Stimulated activated CD8-positive, alpha-beta memory T cell treated with anti-CD3 and anti-CD28 coated beads, Interleukin-4, amount 100 ng/mL, for 1 hour (primary cell): Measurements from ENCODE around the gene KBTBD13.
"Not testable (repeated sequence)": the region's sequence is repeated elsewhere in the genome, so short reads cannot be mapped to it uniquely, and the experiment has no call there.

Experiments used
- DNase-seq, 2 donors: peaks; one replicate each; pipeline ENCODE4 v3.0.0-alpha.2; 2020; ENCODE audit warnings: low read depth in 2 of 2, low spot score in 1 of 2

Gene KBTBD13

DNA sequence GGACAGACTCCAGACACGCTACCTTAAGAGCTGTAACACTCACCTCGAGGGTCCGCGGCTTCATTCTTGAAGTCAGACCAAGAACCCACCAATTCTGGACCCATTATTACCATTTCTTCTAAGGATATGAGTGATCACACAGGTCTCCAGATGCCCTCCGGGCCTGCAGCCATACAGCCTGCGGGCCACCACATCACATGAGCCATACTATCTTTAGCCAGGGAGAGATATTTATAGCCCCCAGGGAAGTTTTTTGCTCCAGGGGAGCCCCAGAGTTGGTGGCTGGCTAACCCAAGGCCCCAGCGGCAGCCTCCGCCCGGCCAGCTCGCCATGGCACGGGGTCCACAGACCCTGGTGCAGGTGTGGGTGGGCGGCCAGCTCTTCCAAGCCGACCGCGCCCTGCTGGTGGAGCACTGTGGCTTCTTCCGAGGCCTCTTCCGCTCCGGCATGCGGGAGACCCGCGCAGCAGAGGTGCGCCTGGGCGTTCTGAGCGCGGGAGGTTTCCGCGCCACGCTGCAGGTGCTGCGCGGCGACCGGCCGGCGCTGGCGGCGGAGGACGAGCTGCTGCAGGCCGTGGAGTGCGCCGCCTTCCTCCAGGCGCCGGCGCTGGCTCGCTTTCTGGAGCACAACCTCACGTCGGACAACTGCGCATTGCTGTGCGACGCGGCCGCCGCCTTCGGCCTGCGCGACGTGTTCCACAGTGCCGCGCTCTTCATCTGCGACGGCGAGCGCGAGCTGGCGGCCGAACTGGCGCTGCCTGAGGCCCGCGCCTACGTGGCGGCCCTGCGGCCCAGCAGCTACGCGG, at the start of gene KBTBD13:
KBTBD13 (plus strand) TSS at position 261 of the 805 bp plus-strand sequence; CDS start at position 331, 70 bp downstream.
- no peak for DNase-seq

DNA sequence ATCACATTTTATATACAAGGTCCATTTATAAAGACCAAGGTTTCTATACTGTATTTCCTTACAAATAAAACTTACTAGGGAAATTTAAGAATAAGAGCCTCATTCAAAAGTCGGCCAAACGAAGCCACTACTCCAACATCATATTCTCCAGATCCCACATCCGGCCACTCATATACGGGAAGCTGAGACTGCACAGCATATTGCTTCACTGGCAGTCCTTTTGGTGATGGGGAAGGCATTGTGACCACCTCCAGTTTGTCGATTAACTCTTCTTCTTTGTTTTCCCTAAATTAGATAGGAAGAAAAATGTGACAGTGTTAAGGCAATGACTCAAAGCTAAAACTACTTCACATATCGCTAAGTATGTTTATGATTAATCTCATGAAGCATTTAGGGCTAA, 49.8 kb upstream of the KBTBD13 start:
- DNase-seq: no peak

DNA sequence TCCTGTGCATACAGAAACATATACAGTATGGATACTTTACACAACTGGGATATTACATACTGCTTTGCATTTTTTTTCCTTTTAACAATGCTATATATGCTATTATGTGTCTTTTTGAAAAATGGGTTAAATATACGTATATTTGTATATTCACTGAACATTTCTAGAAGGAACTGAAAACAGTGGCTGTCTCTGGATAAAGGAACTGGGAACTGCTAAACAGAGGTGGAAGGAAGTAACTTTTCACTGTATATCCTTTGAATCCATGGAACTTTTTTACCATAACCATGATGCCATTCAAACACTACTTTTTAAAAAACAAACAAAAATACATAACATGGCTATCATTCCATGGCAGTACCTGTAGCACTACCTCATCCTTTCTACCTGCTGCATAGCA, 49.0 kb upstream of the KBTBD13 start:
- DNase-seq: no peak

DNA sequence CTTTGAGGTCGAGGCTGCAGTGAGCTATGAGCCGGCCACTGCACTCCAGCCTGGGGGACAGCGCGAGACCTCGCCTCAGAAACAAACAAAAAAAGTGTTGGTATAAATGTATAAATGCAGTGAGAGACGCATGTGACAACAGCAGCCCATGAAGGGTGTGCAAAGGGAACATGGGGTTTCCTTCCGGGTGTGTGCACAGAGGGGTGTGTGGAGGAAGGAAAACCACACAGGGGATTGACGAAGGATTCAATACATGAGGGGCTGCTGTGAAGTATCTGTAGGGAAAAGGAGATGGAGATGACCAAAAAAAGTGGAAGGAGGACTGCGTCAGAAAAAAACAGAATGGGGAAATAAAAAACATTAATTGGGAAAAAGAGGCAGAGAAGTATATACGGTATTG, 48.2 kb upstream of the KBTBD13 start:
- DNase-seq: no peak

DNA sequence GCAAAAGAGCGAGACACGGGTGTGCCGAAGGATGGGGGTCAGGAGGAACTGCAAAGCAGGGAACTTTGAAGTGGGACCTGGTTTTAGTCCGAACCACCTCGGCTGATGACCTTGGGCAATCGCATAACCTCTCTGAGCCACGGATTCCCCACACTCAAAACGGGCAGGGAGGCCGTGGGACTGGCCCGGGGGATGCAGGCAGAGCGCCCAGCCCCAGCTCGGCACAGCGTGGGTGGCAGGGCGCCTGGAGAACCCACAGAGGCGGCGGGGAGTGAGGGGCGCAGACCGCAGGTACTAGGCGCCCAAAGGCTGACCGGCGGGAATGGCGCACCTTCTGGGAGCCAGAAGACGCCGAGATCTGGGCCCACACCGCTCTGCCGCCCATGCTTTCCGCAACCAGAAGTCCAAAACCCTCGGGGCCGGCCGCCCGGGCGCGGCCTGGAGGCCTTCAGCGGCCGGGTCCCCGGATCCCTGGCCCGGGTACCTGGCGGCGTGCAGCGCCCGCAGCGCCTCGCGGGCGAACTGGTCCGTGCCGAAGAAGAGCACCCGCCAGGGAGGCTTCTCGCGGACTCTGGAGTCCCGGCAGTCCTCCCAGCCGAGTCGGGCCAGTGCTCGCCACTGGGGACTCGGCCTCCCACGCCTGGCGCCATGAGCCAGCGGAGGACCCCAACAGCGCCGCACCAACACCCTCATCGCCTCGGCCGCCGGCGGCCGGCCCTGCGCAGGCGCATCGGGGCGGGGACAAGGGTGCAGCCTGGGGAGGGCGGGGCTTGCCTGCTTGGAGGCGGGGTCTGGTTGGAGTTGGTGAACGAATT, 47.4 kb upstream of the KBTBD13 start, which contains the start of gene MTFMT:
MTFMT (minus strand) TSS at position 719 of the 815 bp plus-strand sequence; CDS start at position 693, 26 bp downstream.
- DNase-seq: peak; percentile 86 to 92

DNA sequence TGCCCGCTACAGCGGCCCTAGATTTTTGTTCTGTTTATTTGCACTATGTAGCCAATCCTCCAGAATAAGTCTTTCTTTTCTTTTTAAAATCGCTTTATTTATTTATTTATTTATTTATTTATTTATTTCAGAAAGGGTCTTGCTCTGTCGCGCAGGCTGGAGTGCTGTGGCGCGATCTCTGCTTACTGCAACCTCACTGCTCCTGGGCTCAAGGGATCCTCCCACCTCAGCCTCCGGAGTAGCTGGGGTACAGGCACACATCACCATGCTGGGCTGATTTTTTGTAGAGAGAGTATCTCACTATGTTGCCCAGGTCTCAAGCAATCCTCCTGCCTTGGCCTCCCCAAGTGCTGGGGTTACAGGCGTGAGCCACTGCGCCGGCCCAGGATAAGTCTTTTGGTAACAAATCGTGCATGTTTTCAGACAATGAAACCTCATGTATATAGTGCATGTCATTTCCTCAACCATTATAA, 46.8 kb upstream of the KBTBD13 start:
- no peak for DNase-seq

DNA sequence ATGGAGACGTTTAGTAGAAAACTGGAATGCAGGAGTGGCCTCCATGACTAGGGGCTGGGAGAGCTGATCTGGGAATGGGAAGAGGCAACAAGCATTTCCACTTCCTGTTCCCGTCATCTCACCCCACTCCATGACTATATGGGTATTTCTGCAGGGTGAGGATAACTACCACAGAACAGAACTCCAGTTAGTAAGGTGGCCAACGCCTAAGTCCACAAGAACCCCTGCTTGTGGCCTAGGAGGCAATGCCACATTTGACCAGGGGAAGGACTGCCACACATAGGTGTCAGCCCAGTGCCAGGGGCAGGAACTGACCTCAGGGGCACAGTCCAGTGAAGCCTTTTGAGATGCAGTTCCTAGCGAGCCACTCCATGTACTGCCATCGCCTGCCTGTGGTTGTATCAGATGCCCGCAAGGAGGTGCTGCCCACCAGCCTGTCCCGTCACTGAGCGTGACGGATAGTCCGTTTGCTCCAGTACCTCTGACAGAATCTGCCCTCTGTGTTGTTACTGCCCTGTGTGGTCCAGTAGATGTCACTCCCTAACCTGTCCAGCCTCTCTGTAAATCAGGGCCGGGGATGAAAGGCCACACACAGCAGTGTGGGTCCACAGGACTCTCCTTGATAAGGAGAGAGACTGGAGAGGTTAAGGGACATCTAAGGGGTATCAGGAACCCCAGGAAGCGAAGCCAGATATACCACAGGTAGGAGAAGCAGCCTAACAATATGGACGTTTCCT, 43.6 kb upstream of the KBTBD13 start:
- DNase-seq: no peak

DNA sequence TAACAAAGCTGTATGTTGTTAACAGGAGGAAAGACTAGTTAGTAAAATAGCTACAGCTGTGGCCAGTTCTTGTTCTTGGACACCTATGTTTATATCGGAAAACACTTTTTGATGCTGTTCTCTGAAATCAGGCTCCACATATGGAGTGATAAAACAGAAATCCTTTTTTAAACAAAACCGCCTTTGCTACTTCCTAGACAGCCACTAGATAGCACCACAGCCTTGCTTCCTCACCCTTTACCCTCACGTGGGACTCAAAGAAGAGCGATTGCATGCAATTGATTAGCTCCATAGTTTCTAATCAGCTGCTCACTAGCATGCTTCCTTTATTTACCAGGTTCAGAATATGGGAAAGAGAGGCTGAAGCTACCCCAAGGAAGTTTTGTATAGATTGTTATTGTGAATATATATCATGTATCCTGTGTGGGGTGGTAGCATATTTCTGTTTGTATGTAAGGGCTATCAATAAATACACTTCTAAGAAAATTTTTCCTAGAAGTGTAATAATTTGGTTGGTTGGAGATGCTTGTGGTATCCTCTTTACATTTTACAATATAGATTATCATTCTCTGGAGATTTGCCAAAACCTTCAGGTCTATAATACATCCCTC, 42.8 kb upstream of the KBTBD13 start:
- no peak for DNase-seq

DNA sequence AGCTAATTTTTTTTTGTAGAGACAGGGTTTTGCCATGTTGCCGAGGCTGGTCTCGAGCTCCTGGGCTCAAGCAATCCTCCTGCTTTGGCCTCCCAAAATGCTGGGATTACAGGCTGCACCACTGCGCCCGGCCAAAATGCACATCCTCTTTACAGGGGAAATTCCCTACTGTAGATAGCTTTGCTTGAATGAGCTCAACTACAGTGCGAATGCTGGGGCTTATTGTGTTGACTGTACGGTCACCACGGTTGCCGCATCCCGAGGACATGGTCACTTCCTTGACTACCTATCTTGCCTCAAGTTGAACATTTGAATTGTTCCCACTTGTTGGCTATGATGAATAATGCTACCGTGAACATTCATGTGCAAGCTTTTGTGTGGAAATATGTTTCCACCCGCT, 41.8 kb upstream of the KBTBD13 start:
- no peak for DNase-seq

DNA sequence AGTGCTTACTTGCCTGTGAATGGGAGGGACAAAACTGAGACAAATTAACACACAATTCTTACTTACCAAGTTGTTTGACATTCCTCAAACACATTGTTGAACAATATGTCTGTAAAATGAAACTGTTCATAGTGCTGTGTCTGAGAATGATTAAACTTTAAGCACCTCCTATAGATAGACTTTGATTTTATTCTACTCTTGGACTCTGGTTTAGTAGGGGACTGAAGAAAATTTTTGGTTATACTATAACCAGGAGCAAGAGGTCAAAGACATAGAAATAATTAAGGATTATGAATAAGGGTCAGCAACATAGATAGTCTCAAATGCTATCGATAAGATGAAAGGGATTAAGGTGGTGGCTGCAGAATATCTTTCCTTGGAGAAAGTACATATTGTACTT, 39.2 kb upstream of the KBTBD13 start:
- DNase-seq: no peak

DNA sequence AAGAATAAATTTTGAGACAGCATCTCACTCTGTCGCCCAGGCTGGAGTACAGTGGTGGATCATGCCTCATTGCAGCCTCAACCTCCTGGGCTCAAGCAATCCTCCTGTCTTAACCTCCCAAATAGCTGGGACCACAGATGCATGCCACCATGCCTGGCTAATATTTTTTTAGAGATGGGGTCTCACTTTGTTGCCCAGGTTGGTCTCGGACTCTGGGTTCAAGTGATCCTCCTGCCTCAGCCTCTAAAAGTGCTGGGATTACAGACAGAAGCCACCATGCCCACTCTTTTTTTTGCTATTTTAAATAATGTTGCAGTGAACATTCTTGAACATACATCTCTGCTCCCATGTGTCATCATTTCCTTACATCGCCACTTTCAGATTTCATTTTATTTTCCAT, 38.1 kb upstream of the KBTBD13 start:
- DNase-seq: no peak

DNA sequence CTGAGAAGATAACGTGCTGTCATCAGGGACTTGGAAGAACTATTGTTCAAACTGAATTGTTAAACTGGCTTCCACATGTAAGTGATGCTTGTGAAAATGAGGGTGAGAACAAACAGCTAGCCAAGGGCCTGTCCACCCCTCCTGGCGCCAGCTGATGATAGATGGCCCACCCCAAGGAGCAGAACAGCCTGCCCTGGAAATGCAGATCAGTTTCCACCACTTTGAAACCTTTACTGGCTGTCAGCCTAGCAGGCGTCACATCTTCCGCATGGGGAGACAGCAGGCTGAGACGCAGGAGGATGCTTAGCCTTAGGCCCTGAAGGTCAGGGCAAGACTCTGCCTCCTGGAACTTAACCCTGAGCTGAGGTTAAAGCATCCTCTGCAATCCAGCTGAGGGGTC, 37.7 kb upstream of the KBTBD13 start:
- DNase-seq: no peak

DNA sequence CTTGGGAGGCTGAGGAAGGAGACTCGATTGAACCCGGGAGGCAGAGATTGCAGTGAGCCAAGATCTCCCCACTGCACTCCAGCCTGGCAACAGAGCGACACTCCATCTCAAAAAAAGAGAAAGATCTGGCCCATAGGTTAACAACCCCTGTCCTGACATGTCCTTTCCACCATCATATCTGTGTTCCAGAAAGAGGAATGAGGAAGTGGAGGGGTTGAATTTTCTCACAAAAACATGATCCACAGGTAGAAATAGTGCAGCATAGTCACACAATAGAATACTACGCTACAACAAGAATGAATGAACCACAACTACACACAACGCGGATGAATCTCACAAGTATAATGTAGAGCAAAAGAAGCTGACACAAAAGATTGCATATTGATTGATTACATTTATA, 36.1 kb upstream of the KBTBD13 start:
- no peak for DNase-seq

DNA sequence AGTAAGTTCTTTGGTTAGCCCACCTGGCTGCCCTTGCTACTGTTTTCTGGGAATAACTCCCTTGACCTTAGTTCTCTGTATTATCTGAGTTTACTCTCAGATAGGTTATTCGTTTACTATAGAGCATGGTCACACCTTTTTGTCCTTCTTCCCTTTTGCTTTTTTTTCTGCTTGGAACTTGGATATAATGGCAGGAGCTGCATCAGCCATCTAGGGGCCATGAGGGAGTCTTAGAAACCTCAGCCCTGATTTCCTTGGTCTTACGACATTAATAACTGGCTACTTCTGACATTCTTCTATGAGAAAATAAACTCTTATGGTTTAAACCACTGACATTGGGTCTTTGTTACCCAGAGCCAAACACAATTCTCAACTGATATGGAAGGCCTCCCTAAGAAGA, 34.8 kb upstream of the KBTBD13 start:
- no peak for DNase-seq

DNA sequence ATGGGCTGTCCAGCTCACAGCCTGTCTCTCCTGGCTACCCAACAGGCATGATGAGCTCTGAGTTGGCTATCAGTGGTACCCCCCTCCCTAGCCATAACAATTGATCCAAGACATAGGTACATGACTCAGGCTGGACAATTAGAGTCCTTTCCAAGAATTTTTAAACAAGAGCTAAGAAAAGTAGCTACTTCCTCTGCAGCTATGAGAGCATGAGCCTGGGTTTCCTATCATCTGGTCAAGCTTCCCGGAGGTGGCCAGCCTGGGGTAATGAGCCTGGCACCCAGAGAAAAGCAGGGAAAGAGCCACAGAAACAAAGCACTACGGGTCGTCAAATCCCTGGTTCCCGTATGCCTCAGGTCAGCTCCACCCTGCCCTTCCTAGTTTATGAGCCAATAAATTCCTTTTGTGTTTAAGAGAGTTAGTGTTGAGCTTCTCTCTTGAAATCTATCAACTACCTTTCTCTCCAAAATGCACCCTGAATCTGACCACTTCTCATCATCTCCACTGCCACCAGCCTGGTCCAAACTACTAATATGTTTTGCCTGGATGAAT, 33.7 kb upstream of the KBTBD13 start:
- no peak for DNase-seq

DNA sequence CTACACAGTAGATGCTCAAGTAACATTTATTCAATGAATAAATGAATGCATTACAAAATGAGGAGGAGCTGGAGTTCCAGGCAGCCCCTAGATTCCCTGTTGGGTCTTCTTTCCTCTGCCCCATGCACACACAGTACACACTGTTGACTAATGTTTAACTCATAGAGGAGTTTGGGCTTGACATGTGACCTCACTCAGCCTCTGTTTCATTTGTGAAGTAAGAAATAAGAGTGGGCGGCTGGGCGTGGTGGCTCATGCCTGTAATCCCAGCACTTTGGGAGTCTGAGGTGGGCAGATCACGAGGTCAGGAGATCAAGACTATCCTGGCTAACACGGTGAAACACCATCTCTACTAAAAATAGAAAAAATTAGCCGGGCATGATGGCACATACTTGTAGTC, 32.3 kb upstream of the KBTBD13 start:
- DNase-seq: not testable (repeated sequence)

DNA sequence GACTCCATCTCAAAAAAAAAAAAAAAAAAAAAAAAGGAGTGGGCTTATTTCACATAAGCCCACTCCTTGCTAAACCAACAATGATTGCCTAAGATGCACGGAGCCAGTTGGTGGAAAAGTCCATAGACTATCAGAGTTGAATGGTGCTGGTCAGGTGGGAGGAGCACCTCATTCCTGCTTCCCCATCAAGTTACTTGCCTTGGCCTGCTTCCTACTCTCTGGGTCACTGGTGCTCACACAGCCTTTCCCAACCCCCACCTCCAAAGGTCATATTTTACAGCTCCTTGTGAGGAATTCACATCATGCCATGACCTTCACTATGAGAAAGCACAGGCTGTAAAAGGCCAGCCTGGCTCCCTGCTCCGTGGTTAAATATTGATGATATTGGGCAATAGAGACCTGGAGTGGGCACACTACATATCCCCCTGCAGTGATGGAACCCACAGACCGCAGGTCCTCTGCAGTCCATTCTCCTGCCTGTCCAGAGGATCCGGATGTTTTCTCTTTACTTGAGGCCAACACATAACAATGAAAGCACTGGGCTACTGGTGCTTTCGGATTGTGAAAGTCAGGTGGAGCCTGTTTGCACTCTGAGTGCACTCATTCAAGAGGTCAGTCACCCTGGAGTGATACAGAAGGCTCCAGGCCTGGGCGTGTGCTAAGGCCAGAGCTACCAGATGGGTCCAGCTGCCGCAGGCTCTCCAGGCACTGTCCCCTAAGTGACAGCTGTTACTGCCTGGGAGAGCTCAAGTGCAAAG, 31.6 kb upstream of the KBTBD13 start, which contains the start of gene SLC51B:
SLC51B (plus strand) TSS at position 664 of the 758 bp plus-strand sequence. CDS start 4,618 bp downstream, outside the sequence.
- no peak for DNase-seq

DNA sequence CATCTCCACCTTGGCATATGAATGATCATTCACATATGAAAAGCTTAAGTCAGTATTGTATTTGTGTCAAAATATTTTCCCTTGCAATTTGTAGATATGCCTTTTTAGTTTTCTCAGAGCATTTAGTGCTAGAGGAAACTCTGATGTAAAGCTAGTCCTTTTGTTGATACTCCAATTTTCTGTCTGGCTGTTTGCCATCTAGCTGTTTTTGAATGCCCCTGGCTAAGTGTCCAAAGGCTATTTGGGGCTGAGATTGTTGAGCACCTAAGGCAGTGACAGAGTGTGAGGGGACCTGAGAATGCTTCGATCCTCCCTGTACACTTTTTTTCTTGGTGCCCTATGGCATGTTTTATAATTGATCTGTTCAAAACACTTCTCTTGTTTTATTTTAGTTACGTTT, 28.3 kb upstream of the KBTBD13 start:
- no peak for DNase-seq

DNA sequence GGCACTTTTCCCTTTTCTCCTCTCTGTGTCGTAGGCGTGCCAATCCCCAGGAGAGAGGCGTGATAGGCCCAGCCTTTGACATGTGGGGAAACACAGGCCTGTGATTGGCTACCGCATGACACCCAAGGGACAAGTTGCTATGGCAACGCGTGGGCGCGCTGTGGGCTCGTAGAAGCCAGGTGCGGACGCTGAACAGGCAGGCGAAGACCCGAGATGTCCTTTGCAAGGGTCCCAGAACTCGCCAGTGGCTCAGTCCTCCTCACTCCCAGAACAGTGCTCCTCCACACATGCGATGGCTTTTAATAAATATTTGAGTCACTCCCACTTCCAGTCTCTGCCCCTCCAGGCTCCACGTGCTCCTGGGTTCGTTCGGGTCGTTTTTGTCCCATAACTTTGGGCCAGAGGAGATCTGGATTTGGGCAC, 27.1 kb upstream of the KBTBD13 start:
- DNase-seq: peak; percentile 44 to 73

DNA sequence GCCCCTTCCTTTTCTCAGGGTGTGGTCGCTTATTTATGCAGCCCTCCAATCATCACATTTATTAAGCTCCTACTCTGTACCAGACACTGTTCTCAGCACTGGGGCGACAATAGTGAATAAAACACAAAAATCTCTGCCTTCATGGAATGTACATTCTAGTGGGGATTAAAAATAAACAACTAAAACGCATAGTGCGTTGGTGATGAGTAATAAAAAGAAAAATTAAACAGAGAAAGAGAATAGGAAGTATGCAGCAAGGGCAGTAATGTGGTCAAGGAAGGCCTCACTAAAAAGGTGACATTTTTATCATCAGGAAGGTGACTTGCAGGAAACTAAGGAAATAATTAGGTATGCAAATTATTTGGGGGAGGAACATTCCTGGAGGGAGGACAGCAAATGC, 26.3 kb upstream of the KBTBD13 start:
- DNase-seq: no peak
